H9 (cell line): ENCODE data around the gene TXNDC5. TPM values are rescaled to one million over a fixed set of nuclear protein-coding genes. Genes with fewer than 3 reads are reported as not detected.

Experiments used
- DNase-seq: peaks from one replicate; pipeline ENCODE4 v3.0.0-alpha.2; 2017
- H2AFZ ChIP-seq: one replicate; pipeline ENCODE4 v1.6.1; 2013; ENCODE audit warnings: mild to moderate bottlenecking, low read length, control low read depth, moderate library complexity
- H2AK5ac ChIP-seq: 2 replicates; pipeline ENCODE4 v1.6.1; 2013; ENCODE audit warnings: low read length, control low read depth, mixed read lengths; ENCODE audit not compliant: insufficient read length
- H2BK120ac ChIP-seq: one replicate; pipeline ENCODE4 v1.6.1; 2013; ENCODE audit warnings: low read depth, mild to moderate bottlenecking, low read length, control low read depth, inconsistent platforms; ENCODE audit not compliant: poor library complexity, severe bottlenecking
- H2BK12ac ChIP-seq: 2 replicates; pipeline ENCODE4 v1.6.1; 2013; ENCODE audit warnings: low read length, control low read depth, mixed read lengths, low read depth; ENCODE audit not compliant: insufficient read length
- H2BK15ac ChIP-seq: 2 replicates; pipeline ENCODE4 v1.6.1; 2013; ENCODE audit warnings: low read depth, low read length, control low read depth
- H2BK20ac ChIP-seq: one replicate; pipeline ENCODE4 v1.6.1; 2013; ENCODE audit warnings: low read depth, mild to moderate bottlenecking, low read length, control low read depth, inconsistent platforms; ENCODE audit not compliant: poor library complexity, severe bottlenecking
- H2BK5ac ChIP-seq: 2 replicates; pipeline ENCODE4 v1.6.1; 2013; ENCODE audit warnings: low read length, control low read depth, mixed read lengths; ENCODE audit not compliant: insufficient read length
- H3K14ac ChIP-seq: 2 replicates; pipeline ENCODE4 v1.6.1; 2013; ENCODE audit warnings: low read length, control low read depth; ENCODE audit not compliant: insufficient read depth
- H3K18ac ChIP-seq: 2 replicates; pipeline ENCODE4 v1.6.1; 2013; ENCODE audit warnings: low read depth, mild to moderate bottlenecking, mixed read lengths, low read length, control low read depth; ENCODE audit not compliant: insufficient read length
- H3K23ac ChIP-seq: 2 replicates; pipeline ENCODE4 v1.6.1; 2013; ENCODE audit warnings: low read length, control low read depth, mixed read lengths, low read depth; ENCODE audit not compliant: insufficient read length
- H3K23me2 ChIP-seq: 2 replicates; pipeline ENCODE4 v1.6.1; 2013; ENCODE audit warnings: low read depth, mild to moderate bottlenecking, mixed read lengths, low read length, control low read depth; ENCODE audit not compliant: insufficient read length, poor library complexity, severe bottlenecking
- H3K27ac ChIP-seq: 2 replicates; pipeline ENCODE4 v1.5.1; 2013; ENCODE audit warnings: low read length, control low read depth, mixed read lengths, low read depth; ENCODE audit not compliant: insufficient read length
- H3K27me3 ChIP-seq: 2 replicates; pipeline ENCODE4 v1.6.1; 2013; ENCODE audit warnings: low read length, control low read depth, inconsistent platforms; ENCODE audit not compliant: insufficient read depth
- H3K4ac ChIP-seq: 2 replicates; pipeline ENCODE4 v1.6.1; 2013; ENCODE audit warnings: low read depth, mild to moderate bottlenecking, control low read depth, inconsistent platforms, low read length, moderate library complexity
- H3K4me1 ChIP-seq: 2 replicates; pipeline ENCODE4 v1.6.1; 2013; ENCODE audit warnings: low read length, control low read depth, inconsistent platforms; ENCODE audit not compliant: insufficient read depth
- H3K4me2 ChIP-seq: 2 replicates; pipeline ENCODE4 v1.6.1; 2013; ENCODE audit warnings: low read length, control low read depth, mixed read lengths; ENCODE audit not compliant: insufficient read length, insufficient read depth
- H3K56ac ChIP-seq: 2 replicates; pipeline ENCODE4 v1.6.1; 2013; ENCODE audit warnings: low read depth, mild to moderate bottlenecking, mixed read lengths, low read length, control low read depth; ENCODE audit not compliant: insufficient read length
- H3K79me1 ChIP-seq: 2 replicates; pipeline ENCODE4 v1.6.1; 2013; ENCODE audit warnings: low read depth, mild to moderate bottlenecking, moderate library complexity, low read length, control low read depth, inconsistent platforms; ENCODE audit not compliant: insufficient read depth, poor library complexity, severe bottlenecking
- H3K79me2 ChIP-seq: 2 replicates; pipeline ENCODE4 v1.6.1; 2013; ENCODE audit warnings: low read length, control low read depth, inconsistent platforms; ENCODE audit not compliant: insufficient read depth
- H3K9ac ChIP-seq: 2 replicates; pipeline ENCODE4 v1.6.1; 2013; ENCODE audit warnings: low read length, control low read depth, mixed read lengths; ENCODE audit not compliant: insufficient read length; ENCODE audit errors: extremely low read depth
- H3K9me3 ChIP-seq: one replicate; pipeline ENCODE4 v1.6.1; 2013; ENCODE audit warnings: low read depth, low read length, inconsistent platforms; ENCODE audit not compliant: control insufficient read depth
- H3T11ph ChIP-seq: one replicate; pipeline ENCODE4 v1.6.1; 2013; ENCODE audit warnings: mild to moderate bottlenecking, low read length, control low read depth, inconsistent platforms
- H4K20me1 ChIP-seq: one replicate; pipeline ENCODE4 v1.6.1; 2013; ENCODE audit not compliant: control insufficient read depth, insufficient read length, insufficient read depth
- H4K5ac ChIP-seq: 2 replicates; pipeline ENCODE4 v1.6.1; 2013; ENCODE audit warnings: low read depth, mild to moderate bottlenecking, mixed read lengths, low read length, control low read depth; ENCODE audit not compliant: insufficient read length
- H4K8ac ChIP-seq: replicated peaks from 2 replicates; pipeline ENCODE4 v1.6.1; 2013; ENCODE audit warnings: low read length, control low read depth, mixed read lengths, low read depth; ENCODE audit not compliant: insufficient read length
- H4K91ac ChIP-seq: 2 replicates; pipeline ENCODE4 v1.6.1; 2013; ENCODE audit warnings: low read depth, mild to moderate bottlenecking, moderate library complexity, mixed read lengths, low read length, control low read depth; ENCODE audit not compliant: insufficient read length
- H3K27ac Mint-ChIP-seq, 3 experiments: 2 replicates in 2 of 3; 3 replicates in 1 of 3; pipeline ENCODE4 v1.8.0; 2020 to 2021; ENCODE audit warnings: mixed read lengths in 3 of 3, mild to moderate bottlenecking in 1 of 3, moderate library complexity in 1 of 3
- H3K27me3 Mint-ChIP-seq: 2 replicates; pipeline ENCODE4 v1.8.0; 2021; ENCODE audit warnings: low read depth, mild to moderate bottlenecking, moderate library complexity, mixed read lengths
- H3K36me3 Mint-ChIP-seq, 3 experiments: 2 replicates in 2 of 3; 3 replicates in 1 of 3; pipeline ENCODE4 v1.8.0; 2020 to 2021; ENCODE audit warnings: low read depth in 3 of 3, mixed read lengths in 3 of 3; ENCODE audit not compliant: insufficient read depth in 1 of 3
- H3K4me1 Mint-ChIP-seq, 2 experiments: 2 replicates each; pipeline ENCODE4 v1.8.0; 2020; ENCODE audit warnings: mixed read lengths in 2 of 2
- H3K4me3 Mint-ChIP-seq, 2 experiments: 2 replicates in 1 of 2; 3 replicates in 1 of 2; pipeline ENCODE4 v1.8.0; 2020 to 2021; ENCODE audit warnings: mild to moderate bottlenecking in 2 of 2, mixed read lengths in 2 of 2, moderate library complexity in 1 of 2
- H3K9me3 Mint-ChIP-seq, 2 experiments: 2 replicates in 1 of 2; 3 replicates in 1 of 2; pipeline ENCODE4 v1.8.0; 2020; ENCODE audit warnings: mild to moderate bottlenecking in 2 of 2, mixed read lengths in 2 of 2, moderate library complexity in 1 of 2
- CTCF ChIP-seq: fragments of 200-600 bp; sonication (generic); conservative IDR thresholded peaks from 3 replicates; pipeline ENCODE4 v1.8.0; 2021; ENCODE audit warnings: antibody characterized with exemption, mild to moderate bottlenecking
- total RNA-seq: library from RNA; stranded (reverse); gene quantifications from 2 replicates; pipeline ENCODE4 v1.2.1, GENCODE V29; 2021

TXNDC5 gene
- total RNA-seq, 1 experiment from 2014 or later, result 130 TPM

GRCh38 chr6:7851780-7852179 lies 58.8 kb downstream of the TXNDC5 start:
- Mint-ChIP-seq H3K4me3 (no peak overlapping the region), H3K4me1 (peaks cover 4 to 7% of the 10 kb centered on the region in 2 experiments), H3K27ac (no peak overlapping the region), H3K9me3 (peaks cover 22 to 26% of the 10 kb centered on the region in 2 experiments; a peak in 4 of 5 replicates), H3K27me3 (no peaks in the 10 kb centered on the region; the same call in 1 of the 2 replicates), H3K36me3 (peaks cover 1 to 16% (median 8%) of the 10 kb centered on the region in 3 experiments; a peak in 5 of 7 replicates)
- Histone ChIP-seq H4K20me1 (no peaks in the 10 kb centered on the region), H4K5ac (no peak overlapping the region), H3K4ac (no peak overlapping the region), H4K91ac (no peak overlapping the region), H3K4me1 (no peaks in the 10 kb centered on the region), H3K4me2 (no peak overlapping the region), H4K8ac (no peak overlapping the region), H2BK5ac (no peak overlapping the region), H3T11ph (no peak overlapping the region), H2BK120ac (no peak overlapping the region), H2AFZ (no peak overlapping the region), H3K27me3 (no peaks in the 10 kb centered on the region), H3K79me1 (no peaks in the 10 kb centered on the region), H3K9ac (no peak overlapping the region), H3K27ac (no peak overlapping the region), H3K79me2 (no peaks in the 10 kb centered on the region), H3K9me3 (no peaks in the 10 kb centered on the region), H2AK5ac (no peak overlapping the region), H3K23me2 (no peaks in the 10 kb centered on the region), H2BK20ac (no peak overlapping the region), H3K23ac (no peak overlapping the region), H3K14ac (no peak overlapping the region), H2BK12ac (no peak overlapping the region), H2BK15ac (no peak overlapping the region), H3K18ac (no peak overlapping the region), H3K56ac (no peak overlapping the region)
- no peak for TF ChIP-seq CTCF
- DNase-seq, result no peak
